Vagina (tissue), 2 donors: ENCODE measurements around the gene CSH2.

ENCODE experiments used
- CTCF ChIP-seq, 3 experiments: fragments of 450-650 bp in 2 of 3; fragments of 200-600 bp in 1 of 3; sonication (generic) in 1 of 3; IDR thresholded peaks; one replicate each; pipeline ENCODE4 v1.5.1; 2017 to 2019; ENCODE audit warnings: antibody characterized with exemption in 3 of 3, mild to moderate bottlenecking in 2 of 3, moderate library complexity in 2 of 3
- POLR2A ChIP-seq, 2 donors: fragments of 450-650 bp; IDR thresholded peaks; one replicate each; pipeline ENCODE4 v1.6.1; 2017; ENCODE audit warnings: antibody characterized with exemption in 2 of 2, mild to moderate bottlenecking in 2 of 2, moderate library complexity in 2 of 2

GRCh38 chr17:63910096-63910495 is 36.6 kb upstream of the CSH2 start:
- TF ChIP-seq POLR2A (IDR thresholded peaks at IDR 0.05) (no peak), CTCF (IDR thresholded peaks at IDR 0.05) (no peak)
